Stimulated activated CD4-positive, alpha-beta T cell treated with anti-CD3 and anti-CD28 coated beads, Interleukin-15, amount 100 ng/mL, for 48 hours (primary cell): Measurements from ENCODE around the gene CHAT.
A peak's percentile ranks its signal among the peaks of the same experiment; 100 is the strongest.

Source experiments
- DNase-seq, 2 donors: peaks; one replicate each; pipeline ENCODE4 v3.0.0-alpha.2; 2020; ENCODE audit warnings: low read depth in 2 of 2

Gene CHAT

GRCh38 chr10:49597426-49598163 is 16.2 kb upstream of the CHAT start:
- no peak for DNase-seq

- DNase-seq = no peak
Measured at GRCh38 chr10:49598164-49598856, 15.5 kb upstream of the CHAT start.

- no peak for DNase-seq
Measured at GRCh38 chr10:49598986-49599385, 14.9 kb upstream of the CHAT start.

GRCh38 chr10:49599546-49599945 is 14.3 kb upstream of the CHAT start:
- no peak for DNase-seq

- DNase-seq = no peak
Measured at GRCh38 chr10:49600046-49600445, 13.8 kb upstream of the CHAT start.

- no peak for DNase-seq
Measured at GRCh38 chr10:49600781-49601400, 12.9 kb upstream of the CHAT start.

GRCh38 chr10:49601857-49602256 is 12.0 kb upstream of the CHAT start:
- DNase-seq = no peak

- no peak for DNase-seq
Measured at GRCh38 chr10:49602380-49603023, 11.3 kb upstream of the CHAT start.

GRCh38 chr10:49605216-49605938 is 8.5 kb upstream of the CHAT start:
- DNase-seq = no peak

- no peak for DNase-seq
Measured at GRCh38 chr10:49605939-49606509, 7.8 kb upstream of the CHAT start.

GRCh38 chr10:49606981-49607535 is 6.8 kb upstream of the CHAT start:
- peak; percentile 26 to 55 for DNase-seq

GRCh38 chr10:49608166-49609005 is 5.5 kb upstream of the CHAT start:
- no peak for DNase-seq

GRCh38 chr10:49609006-49609282 is 4.9 kb upstream of the CHAT start:
- DNase-seq = no peak

GRCh38 chr10:49609283-49610113 is 4.3 kb upstream of the CHAT start:
- DNase-seq = no peak

GRCh38 chr10:49610114-49610457 is 3.8 kb upstream of the CHAT start, which contains the start of gene SLC18A3:
TSS of gene SLC18A3 (plus strand) at chr10:49610310. CDS start at chr10:49610741, 431 bp downstream.
- DNase-seq = no peak

- no peak for DNase-seq
Measured at GRCh38 chr10:49610458-49611165, 3.2 kb upstream of the CHAT start.

- DNase-seq = no peak
Measured at GRCh38 chr10:49611166-49611815, 2.5 kb upstream of the CHAT start.

- DNase-seq = no peak
Measured at GRCh38 chr10:49611816-49612512, 1.9 kb upstream of the CHAT start.
